IPS-NIHi7 (cell line): ENCODE data around the gene GTF3C1.
"Not testable (repeated sequence)": the region's sequence is repeated elsewhere in the genome, so short reads cannot be mapped to it uniquely, and the experiment has no call there.

Source experiments
- DNase-seq: peaks from one replicate; pipeline ENCODE4 v3.0.0; 2012; ENCODE audit warnings: mixed read lengths; ENCODE audit errors: extremely low spot score

The GTF3C1 gene, protein sequence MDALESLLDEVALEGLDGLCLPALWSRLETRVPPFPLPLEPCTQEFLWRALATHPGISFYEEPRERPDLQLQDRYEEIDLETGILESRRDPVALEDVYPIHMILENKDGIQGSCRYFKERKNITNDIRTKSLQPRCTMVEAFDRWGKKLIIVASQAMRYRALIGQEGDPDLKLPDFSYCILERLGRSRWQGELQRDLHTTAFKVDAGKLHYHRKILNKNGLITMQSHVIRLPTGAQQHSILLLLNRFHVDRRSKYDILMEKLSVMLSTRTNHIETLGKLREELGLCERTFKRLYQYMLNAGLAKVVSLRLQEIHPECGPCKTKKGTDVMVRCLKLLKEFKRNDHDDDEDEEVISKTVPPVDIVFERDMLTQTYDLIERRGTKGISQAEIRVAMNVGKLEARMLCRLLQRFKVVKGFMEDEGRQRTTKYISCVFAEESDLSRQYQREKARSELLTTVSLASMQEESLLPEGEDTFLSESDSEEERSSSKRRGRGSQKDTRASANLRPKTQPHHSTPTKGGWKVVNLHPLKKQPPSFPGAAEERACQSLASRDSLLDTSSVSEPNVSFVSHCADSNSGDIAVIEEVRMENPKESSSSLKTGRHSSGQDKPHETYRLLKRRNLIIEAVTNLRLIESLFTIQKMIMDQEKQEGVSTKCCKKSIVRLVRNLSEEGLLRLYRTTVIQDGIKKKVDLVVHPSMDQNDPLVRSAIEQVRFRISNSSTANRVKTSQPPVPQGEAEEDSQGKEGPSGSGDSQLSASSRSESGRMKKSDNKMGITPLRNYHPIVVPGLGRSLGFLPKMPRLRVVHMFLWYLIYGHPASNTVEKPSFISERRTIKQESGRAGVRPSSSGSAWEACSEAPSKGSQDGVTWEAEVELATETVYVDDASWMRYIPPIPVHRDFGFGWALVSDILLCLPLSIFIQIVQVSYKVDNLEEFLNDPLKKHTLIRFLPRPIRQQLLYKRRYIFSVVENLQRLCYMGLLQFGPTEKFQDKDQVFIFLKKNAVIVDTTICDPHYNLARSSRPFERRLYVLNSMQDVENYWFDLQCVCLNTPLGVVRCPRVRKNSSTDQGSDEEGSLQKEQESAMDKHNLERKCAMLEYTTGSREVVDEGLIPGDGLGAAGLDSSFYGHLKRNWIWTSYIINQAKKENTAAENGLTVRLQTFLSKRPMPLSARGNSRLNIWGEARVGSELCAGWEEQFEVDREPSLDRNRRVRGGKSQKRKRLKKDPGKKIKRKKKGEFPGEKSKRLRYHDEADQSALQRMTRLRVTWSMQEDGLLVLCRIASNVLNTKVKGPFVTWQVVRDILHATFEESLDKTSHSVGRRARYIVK (N-terminal part only)

DNA sequence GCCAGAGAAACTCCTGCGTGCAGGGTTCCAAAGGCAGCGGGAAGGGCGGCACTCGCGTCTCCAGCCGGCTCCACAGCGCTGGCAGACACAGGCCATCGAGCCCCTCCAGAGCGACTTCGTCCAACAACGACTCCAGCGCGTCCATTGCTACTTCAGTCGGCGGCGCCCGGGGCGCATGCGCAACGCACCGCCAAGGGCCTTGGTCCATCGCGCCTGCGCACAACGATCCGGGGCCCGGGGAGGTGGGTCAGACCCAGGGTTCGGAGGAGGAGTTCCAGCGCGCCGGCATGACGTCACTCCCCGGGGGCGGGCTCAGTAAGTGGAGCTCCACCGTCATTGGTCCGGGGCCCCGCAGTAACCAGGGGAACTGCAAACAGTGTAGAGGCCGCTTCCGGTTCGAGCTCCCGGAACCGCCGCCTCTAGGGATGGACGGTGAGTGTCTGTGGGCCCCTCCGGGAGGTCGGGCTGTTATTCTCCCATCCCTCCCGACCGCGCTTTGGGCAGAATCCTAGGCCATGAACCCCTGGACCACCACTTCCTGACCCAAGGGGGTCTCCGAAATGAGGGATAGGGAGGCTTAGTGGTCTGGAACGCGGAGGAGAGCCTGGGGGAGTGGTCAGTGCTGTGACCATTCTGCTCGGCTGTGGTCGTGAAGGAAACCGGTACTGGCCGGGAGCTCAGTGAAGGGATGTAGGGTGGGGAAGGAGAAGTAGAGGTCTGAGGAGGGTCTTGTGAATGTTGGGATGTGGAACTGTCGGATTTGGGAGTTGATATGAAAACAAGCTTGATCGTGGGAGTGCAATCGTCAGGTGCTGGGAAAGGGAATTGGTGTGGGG lies at the start of gene GTF3C1, which contains the start of gene KATNIP:
GTF3C1 (minus strand) TSS at position 168 of the 836 bp plus-strand sequence; CDS start at position 145, 23 bp downstream.
KATNIP (plus strand) TSS at position 399 of the 836 bp plus-strand sequence; CDS start at position 426, 27 bp downstream.
- DNase-seq, result peak; percentile 100

- no peak for DNase-seq
Observed at GRCh38 chr16:27598931-27599565, 49.3 kb upstream of the GTF3C1 start.

GRCh38 chr16:27598220-27598619 lies 48.5 kb upstream of the GTF3C1 start:
- no peak for DNase-seq

GRCh38 chr16:27597361-27597760 lies 47.6 kb upstream of the GTF3C1 start:
- DNase-seq, result no peak

DNA sequence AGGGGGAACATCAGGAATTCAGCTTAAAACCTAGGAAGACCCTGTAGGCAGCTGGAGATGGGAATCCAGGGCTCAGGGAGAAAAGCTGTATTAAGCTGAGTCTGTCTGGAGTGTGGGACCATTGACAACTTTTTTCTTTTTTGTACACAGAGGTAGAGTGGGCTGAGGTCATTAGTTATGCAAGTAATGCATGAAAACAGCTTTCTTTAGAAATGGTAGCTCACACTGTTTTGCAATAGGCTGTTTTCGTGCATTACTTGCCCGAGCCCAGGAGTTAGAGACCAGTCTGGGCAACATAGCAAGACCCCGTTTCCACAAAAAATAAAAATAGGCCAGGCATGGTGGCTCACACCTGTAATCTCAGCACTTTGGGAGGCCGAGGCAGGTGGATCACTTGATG lies 46.7 kb upstream of the GTF3C1 start:
- DNase-seq, result no peak

DNA sequence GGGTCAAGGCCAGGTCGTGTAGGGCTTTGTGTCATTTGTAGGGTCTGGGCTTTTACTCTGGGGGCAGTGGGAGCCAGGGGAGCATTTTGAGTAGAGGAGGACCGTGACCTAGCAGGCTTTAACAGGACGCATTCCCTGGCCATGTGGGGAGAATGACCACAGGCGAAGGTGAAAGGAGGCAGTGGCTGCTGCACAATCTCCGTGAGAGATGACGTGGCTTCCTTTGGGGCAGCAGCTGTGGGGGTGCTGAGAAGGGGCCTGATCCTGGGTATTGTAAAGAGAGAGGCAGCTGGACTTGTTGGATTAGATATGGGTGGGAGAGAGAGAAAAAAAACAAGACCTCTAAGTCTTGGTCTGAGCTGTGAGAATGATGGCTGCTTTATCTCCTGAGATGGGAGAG lies 46.3 kb upstream of the GTF3C1 start:
- no peak for DNase-seq

GRCh38 chr16:27595475-27595874 lies 45.8 kb upstream of the GTF3C1 start:
- DNase-seq, result no peak

- no peak for DNase-seq
Observed at GRCh38 chr16:27591837-27592236, 42.1 kb upstream of the GTF3C1 start.

GRCh38 chr16:27588057-27588456 lies 38.3 kb upstream of the GTF3C1 start:
- DNase-seq, result no peak

DNA sequence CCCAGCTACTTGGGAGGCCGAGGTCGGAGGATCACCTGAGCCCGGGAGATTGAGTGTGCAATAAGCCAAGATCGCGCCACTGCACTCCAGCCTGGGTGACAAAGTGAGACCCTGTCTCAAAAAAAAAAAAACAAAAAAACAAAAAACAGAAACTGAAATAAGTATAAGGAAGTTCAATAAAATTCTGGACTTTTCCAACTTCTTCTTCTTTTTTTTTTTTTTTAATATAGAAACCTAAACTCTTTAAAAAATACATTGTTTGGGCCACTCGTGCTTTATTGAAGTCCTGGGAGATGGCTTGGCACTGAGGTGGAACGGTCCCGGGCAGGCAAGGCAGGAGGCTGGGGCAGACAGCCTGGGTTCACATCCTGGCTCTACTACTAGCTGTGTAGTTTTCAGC lies 37.0 kb upstream of the GTF3C1 start:
- no peak for DNase-seq

DNA sequence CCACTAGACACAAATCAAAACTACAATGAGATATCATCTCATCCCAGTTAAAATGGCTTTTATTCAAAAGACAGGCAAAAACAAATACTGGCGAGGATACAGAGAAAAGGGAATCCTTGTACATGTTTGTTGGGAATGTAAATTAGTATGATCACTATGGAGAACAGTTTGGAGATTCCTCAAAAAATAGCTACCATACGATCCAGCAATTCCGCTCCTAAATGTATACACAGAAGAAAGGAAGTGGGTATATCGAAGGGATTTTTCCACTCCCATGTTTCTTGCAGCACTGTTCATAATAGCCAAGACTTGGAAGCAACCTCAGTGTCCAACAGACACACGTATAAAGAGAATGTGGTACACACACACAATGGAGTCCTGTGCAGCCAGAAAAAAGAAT lies 35.5 kb upstream of the GTF3C1 start:
- no peak for DNase-seq

GRCh38 chr16:27583634-27584033 lies 33.9 kb upstream of the GTF3C1 start:
- DNase-seq, result no peak

GRCh38 chr16:27582883-27583282 lies 33.2 kb upstream of the GTF3C1 start:
- no peak for DNase-seq

DNA sequence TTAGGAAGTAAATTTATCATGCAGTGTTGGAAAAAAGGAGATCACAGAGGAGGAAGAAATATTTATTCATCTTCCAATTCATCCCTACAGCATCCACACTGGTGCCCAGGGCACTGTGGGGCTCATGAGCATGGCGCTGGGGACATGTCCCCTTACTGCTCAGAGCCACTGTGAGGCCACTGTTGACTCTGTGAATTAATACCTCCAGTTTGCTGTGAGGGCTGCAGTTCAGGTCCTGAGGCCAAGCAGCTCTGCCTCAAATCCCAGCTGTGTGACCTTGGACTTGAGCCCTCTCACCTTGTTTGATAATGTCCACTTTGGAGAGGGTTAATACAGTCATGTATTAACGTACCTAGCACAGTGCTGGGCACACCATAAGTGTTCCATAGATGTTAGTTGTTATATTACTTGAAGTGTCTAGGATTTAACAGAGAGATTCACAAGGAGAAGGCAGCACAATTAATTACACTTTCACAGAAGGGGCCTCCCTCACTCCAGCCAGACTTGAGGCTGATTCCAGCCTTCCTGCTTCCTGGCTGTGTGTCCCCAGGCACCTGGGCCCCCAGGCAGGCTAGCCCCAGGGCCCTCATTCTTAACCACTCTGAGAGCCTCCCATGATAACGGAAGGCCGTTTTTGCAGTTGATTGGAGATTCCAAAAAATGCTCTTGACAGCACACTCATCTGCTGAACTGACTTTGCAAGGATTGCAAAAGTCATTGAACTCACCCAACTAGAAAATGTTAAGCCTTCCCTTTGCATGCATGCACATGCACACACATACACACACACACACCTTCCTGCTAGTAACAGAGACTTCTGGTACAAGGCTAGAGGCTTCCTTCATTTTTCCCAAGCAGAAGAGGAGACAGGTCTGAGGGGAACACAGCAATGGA lies 29.6 kb upstream of the GTF3C1 start:
- no peak for DNase-seq

DNA sequence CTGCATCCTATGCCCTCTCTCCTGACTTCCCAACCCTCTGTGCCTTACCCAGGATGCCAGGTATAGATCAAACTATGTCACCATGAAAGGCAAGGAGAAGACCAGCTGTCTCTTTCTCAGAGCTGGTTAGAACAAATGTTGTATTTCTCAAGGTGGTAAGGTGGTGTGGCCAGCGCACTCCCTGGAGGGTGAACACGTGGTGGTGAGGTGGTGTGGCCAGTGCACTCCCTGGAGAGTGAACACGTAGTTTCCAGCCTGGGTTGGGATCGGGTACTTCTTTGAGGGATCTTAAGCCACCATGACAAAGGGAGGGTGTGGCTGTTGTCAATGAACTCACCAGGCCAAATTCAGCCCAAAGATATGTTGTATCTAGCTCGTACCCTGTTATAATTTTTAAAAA lies 27.0 kb upstream of the GTF3C1 start:
- DNase-seq, result no peak

DNA sequence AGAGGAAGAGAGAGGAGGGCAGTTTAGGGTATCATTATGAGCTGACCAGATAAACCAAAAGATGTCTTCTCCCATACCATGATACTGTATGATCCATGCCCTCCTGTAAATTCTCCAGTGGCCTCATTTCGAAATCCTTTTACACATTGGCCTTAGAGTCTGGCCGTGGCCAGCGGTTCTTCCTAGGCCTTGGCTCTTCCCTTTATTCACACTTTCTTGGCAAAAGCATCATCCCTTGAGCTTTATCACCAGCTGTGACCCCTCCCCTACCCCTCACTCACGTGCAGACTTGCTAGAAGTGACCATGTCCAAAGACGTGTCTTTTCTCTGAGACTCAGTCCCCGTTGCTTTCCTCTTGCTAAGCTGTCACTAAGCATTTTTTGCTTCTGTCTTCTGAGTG lies 23.0 kb upstream of the GTF3C1 start:
- no peak for DNase-seq

DNA sequence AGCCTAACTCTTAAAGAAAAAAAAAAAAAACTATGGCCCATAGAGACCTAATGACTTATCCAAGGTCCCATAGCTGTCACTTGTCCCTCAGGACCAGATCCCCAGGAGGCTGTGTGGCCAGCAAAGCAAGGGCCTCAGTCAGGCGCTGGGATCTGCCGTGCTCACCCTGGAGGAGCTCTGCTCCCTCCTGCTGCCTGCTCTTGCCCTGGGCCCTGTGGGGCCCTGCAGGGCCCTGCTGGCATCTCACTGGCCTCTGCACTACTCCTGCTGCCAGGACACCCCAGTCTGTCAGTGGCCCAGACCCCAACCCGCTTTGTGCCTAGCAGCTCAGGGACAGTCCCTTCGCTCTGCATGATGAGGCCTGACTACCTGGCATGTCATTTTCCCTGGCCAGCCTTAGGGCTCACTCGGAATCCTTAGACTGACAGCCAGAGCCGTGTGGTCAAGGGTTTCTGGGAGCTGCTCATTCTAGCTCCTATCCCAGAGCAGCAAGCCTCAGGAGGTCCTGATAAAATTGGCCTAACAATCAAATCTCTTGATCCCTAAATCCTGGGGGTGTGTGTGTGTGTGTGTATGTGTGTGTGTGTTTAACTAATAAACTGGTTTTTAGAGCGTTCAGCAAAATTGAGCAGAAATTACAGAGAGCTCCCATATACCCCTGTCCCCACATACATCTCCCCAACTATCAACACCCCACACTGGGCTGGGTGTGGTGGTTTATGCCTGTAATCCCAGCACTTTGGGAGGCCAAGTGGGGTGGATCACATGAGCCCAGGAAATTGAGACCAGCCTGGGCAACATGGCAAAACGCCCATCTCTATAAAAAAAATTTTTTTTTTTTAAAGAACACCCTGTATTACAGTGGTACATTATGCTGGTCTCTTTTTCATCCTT lies 22.0 kb upstream of the GTF3C1 start:
- DNase-seq, result no peak

GRCh38 chr16:27570986-27571385 lies 21.3 kb upstream of the GTF3C1 start:
- DNase-seq, result not testable (repeated sequence)
